HCT116 (cell line): ENCODE data around the gene SSBP1.

Experiments
- JUND ChIP-seq: IDR thresholded peaks from 2 replicates; pipeline ENCODE4 v1.6.1; 2012
- POLR2A ChIP-seq: IDR thresholded peaks from 2 replicates; pipeline ENCODE4 v1.7.0; 2011; ENCODE audit warnings: borderline replicate concordance; ENCODE audit not compliant: insufficient read depth, insufficient read length; ENCODE audit errors: extremely low read depth
- TF ChIP-seq, protein P1 (sequence below), 3 experiments: fragments of 200-600 bp in 1 of 3; sonication (generic) in 1 of 3; IDR thresholded peaks in 2 of 3; conservative IDR thresholded peaks in 1 of 3; 2 replicates each; pipeline ENCODE4 v1.5.1; 2012 to 2017; ENCODE audit warnings: low read depth in 2 of 3, low read length in 2 of 3, antibody characterized with exemption in 1 of 3, borderline replicate concordance in 1 of 3, control low read depth in 1 of 3, mild to moderate bottlenecking in 1 of 3, mixed read lengths in 1 of 3, mixed run types in 1 of 3, moderate library complexity in 1 of 3; ENCODE audit not compliant: insufficient read depth in 1 of 3
- TF ChIP-seq, protein P2 (sequence below): IDR thresholded peaks from 2 replicates; pipeline ENCODE4 v1.6.1; 2012

DNA sequence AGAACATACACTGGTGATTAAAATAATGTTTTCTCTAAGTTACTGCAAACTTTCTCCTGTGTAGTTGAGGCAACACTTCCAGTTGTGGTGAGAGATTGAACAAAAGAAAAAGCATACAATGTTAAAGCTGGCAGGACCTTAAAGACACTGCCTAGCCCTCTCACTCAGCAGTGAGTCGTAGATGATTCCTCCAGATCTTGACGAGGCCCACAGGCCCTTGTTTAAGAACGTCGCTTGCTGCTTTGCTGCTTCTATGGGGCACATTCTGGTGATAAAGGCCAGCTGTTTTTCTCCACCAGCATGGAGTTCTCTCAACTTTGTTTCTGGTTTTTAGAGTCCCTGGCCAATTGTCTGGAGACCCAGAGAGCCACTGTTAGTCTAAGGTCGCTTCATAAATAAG lies 33.4 kb upstream of the SSBP1 start:
- TF ChIP-seq, protein P1, sequence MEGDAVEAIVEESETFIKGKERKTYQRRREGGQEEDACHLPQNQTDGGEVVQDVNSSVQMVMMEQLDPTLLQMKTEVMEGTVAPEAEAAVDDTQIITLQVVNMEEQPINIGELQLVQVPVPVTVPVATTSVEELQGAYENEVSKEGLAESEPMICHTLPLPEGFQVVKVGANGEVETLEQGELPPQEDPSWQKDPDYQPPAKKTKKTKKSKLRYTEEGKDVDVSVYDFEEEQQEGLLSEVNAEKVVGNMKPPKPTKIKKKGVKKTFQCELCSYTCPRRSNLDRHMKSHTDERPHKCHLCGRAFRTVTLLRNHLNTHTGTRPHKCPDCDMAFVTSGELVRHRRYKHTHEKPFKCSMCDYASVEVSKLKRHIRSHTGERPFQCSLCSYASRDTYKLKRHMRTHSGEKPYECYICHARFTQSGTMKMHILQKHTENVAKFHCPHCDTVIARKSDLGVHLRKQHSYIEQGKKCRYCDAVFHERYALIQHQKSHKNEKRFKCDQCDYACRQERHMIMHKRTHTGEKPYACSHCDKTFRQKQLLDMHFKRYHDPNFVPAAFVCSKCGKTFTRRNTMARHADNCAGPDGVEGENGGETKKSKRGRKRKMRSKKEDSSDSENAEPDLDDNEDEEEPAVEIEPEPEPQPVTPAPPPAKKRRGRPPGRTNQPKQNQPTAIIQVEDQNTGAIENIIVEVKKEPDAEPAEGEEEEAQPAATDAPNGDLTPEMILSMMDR (IDR thresholded peaks at IDR 0.05 in 2 of 3, conservative IDR thresholded peaks at IDR 0.05 in 1 of 3; ENCODE audit: borderline replicate concordance in 1 of 3, insufficient read depth in 1 of 3, low read depth in 2 of 3, low read length in 2 of 3): no peak
- TF ChIP-seq POLR2A (no peak), JUND (no peak)
- TF ChIP-seq, protein P2, sequence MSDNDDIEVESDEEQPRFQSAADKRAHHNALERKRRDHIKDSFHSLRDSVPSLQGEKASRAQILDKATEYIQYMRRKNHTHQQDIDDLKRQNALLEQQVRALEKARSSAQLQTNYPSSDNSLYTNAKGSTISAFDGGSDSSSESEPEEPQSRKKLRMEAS: no peak
